HepG2 (cell line): Measurements from ENCODE around the gene ANKRD10. TPM values are rescaled to one million over a fixed set of nuclear protein-coding genes. Genes with fewer than 3 reads are reported as not detected.
A peak's percentile ranks its signal among the peaks of the same experiment; 100 is the strongest.

ENCODE experiments used
- AFF4 ChIP-seq: sonication (generic); formaldehyde crosslinking; IDR thresholded peaks from 2 replicates; pipeline ENCODE4 v1.4.0; 2020; ENCODE audit warnings: missing genetic modification reagents
- ARID3A ChIP-seq: IDR thresholded peaks from 2 replicates; pipeline ENCODE4 v1.6.1; 2012; ENCODE audit warnings: low read depth, low read length, improper control_type of control experiment
- CEBPB ChIP-seq: IDR thresholded peaks from 2 replicates; pipeline ENCODE4 v1.6.1; 2011; ENCODE audit warnings: low read depth, low read length, improper control_type of control experiment, borderline replicate concordance
- FOXA1 ChIP-seq, 2 experiments: fragments of 450-650 bp in 1 of 2; sonication (generic) in 1 of 2; formaldehyde crosslinking in 1 of 2; IDR thresholded peaks; 2 replicates each; pipeline versions ENCODE4 v1.4.0 to v1.6.1; 2016 to 2020; ENCODE audit warnings: missing genetic modification reagents in 1 of 2
- JUND ChIP-seq: sonication (generic); formaldehyde crosslinking; IDR thresholded peaks from 2 replicates; pipeline ENCODE4 v1.8.0; 2022; ENCODE audit warnings: mild to moderate bottlenecking, missing genetic modification reagents
- KDM2A ChIP-seq: sonication (generic); formaldehyde crosslinking; IDR thresholded peaks from 2 replicates; pipeline ENCODE4 v1.4.0; 2020; ENCODE audit warnings: low read depth, missing genetic modification reagents, borderline replicate concordance
- MXD4 ChIP-seq: IDR thresholded peaks from 2 replicates; pipeline ENCODE4 v1.6.1; 2016; ENCODE audit warnings: mild to moderate bottlenecking, missing biosample characterization, missing genetic modification reagents
- NFATC3 ChIP-seq: sonication (generic); formaldehyde crosslinking; IDR thresholded peaks from 2 replicates; pipeline ENCODE4 v1.5.1; 2020; ENCODE audit warnings: mild to moderate bottlenecking, missing genetic modification reagents
- SMC3 ChIP-seq: IDR thresholded peaks from 2 replicates; pipeline ENCODE4 v1.6.1; 2011; ENCODE audit warnings: low read length, improper control_type of control experiment
- SOX6 ChIP-seq, 2 experiments: fragments of 450-650 bp in 1 of 2; sonication (generic) in 1 of 2; formaldehyde crosslinking in 1 of 2; IDR thresholded peaks; 2 replicates each; pipeline versions ENCODE4 v1.4.0 to v1.6.1; 2017 to 2020; ENCODE audit warnings: antibody characterized with exemption in 1 of 2, mild to moderate bottlenecking in 1 of 2, missing genetic modification reagents in 1 of 2
- TEAD2 ChIP-seq: sonication (generic); formaldehyde crosslinking; IDR thresholded peaks from 2 replicates; pipeline ENCODE4 v1.9.0; 2021; ENCODE audit warnings: missing genetic modification reagents
- ZKSCAN5 ChIP-seq: sonication (generic); formaldehyde crosslinking; IDR thresholded peaks from 2 replicates; pipeline ENCODE4 v1.5.1; 2020; ENCODE audit warnings: mild to moderate bottlenecking, missing genetic modification reagents
- ZMYM2 ChIP-seq: sonication (generic); formaldehyde crosslinking; IDR thresholded peaks from 2 replicates; pipeline ENCODE4 v1.8.0; 2022; ENCODE audit warnings: mild to moderate bottlenecking, missing genetic modification reagents
- ZNF235 ChIP-seq: sonication (generic); formaldehyde crosslinking; IDR thresholded peaks from 2 replicates; pipeline ENCODE4 v1.8.1; 2023; ENCODE audit warnings: mild to moderate bottlenecking, missing genetic modification reagents, borderline replicate concordance
- ZNF317 ChIP-seq: sonication (generic); formaldehyde crosslinking; IDR thresholded peaks from 2 replicates; pipeline ENCODE4 v1.5.0; 2020; ENCODE audit warnings: mild to moderate bottlenecking, missing genetic modification reagents
- ZNF431 ChIP-seq: sonication (generic); formaldehyde crosslinking; IDR thresholded peaks from 2 replicates; pipeline ENCODE4 v1.9.0; 2022; ENCODE audit warnings: missing genetic modification reagents, low read depth, mild to moderate bottlenecking, borderline replicate concordance
- ZNF460 ChIP-seq: sonication (generic); formaldehyde crosslinking; IDR thresholded peaks from 2 replicates; pipeline ENCODE4 v1.5.1; 2020; ENCODE audit warnings: missing genetic modification reagents, mild to moderate bottlenecking, borderline replicate concordance
- ZNF766 ChIP-seq: sonication (generic); formaldehyde crosslinking; IDR thresholded peaks from 2 replicates; pipeline ENCODE4 v1.5.0; 2020; ENCODE audit warnings: missing genetic modification reagents, borderline replicate concordance
- polyA plus RNA-seq, 8 experiments: library from polyadenylated mRNA; depleted of rRNA in 3 of 8; stranded (reverse) in 7 of 8; unstranded in 1 of 8; fragments of >200 nt; fragmentation: Illumina TruSeq in 4 of 8; extraction: Trizol in 4 of 8; gene quantifications; 2 replicates each; pipeline versions ENCODE4 v1.2.1 to v1.2.3, GENCODE V29; 2011 to 2016; ENCODE audit warnings: low read depth in 4 of 8, missing spikeins in 1 of 8, mixed read lengths in 1 of 8; ENCODE audit not compliant: insufficient read depth in 1 of 8
- total RNA-seq, 5 experiments: library from RNA; depleted of rRNA; stranded (reverse); fragments of >200 nt; fragmentation: Illumina TruSeq; extraction: Trizol; gene quantifications; 2 replicates each; pipeline ENCODE4 v1.2.3, GENCODE V29; 2016; ENCODE audit warnings: low read depth in 1 of 5

Gene ANKRD10
- total and polyA plus RNA-seq, 2 of the 13 experiments (the other 11 are each of a cell fraction or from before 2014, with no cell fraction given): 108 to 115 TPM

GRCh38 chr13:110944121-110944967 lies 29.5 kb upstream of the ANKRD10 start (continued):
- no peak for TF ChIP-seq AFF4
- no peak for TF ChIP-seq ARID3A
- TF ChIP-seq TEAD2: no peak
- TF ChIP-seq SMC3: peak; percentile 93
- no peak for TF ChIP-seq ZNF460 (CRISPR knock-in tag)
- no peak for TF ChIP-seq ZMYM2 (CRISPR knock-in tag)
- no peak for TF ChIP-seq ZNF431 (CRISPR knock-in tag)
- no peak for TF ChIP-seq ZKSCAN5 (CRISPR knock-in tag)
- TF ChIP-seq FOXA1 (IDR thresholded peaks at IDR 0.05): no peak
- 0 out of 2 replicates have a peak, but pooled peaks have one; percentile 3 for TF ChIP-seq FOXA1 (CRISPR knock-in tag; IDR thresholded peaks at IDR 0.05)
- no peak for TF ChIP-seq ZNF766 (CRISPR knock-in tag)
- TF ChIP-seq MXD4 (CRISPR knock-in tag): no peak
- no peak for TF ChIP-seq SOX6 (IDR thresholded peaks at IDR 0.05)
- no peak for TF ChIP-seq SOX6 (CRISPR knock-in tag; IDR thresholded peaks at IDR 0.05)
- TF ChIP-seq JUND (CRISPR knock-in tag): no peak
- TF ChIP-seq NFATC3: no peak
- TF ChIP-seq KDM2A (CRISPR knock-in tag): no peak
- TF ChIP-seq ZNF317 (CRISPR knock-in tag): no peak
- TF ChIP-seq CEBPB: peak; percentile 67
- no peak for TF ChIP-seq ZNF235 (CRISPR knock-in tag)
